Left cardiac atrium (tissue), 4 donors: ENCODE results near the gene TMPRSS9. TPM values are rescaled to one million over a fixed set of nuclear protein-coding genes. Genes with fewer than 3 reads are reported as not detected.
A peak's percentile ranks its signal among the peaks of the same experiment; 100 is the strongest.

ENCODE experiments used
- ATAC-seq, 2 donors: fragments of 200-7000 bp; cut with Tn5 transposase; one replicate each; pipeline ENCODE4 v1.9.1; 2020; ENCODE audit warnings: mild to moderate bottlenecking in 2 of 2, moderate library complexity in 2 of 2
- DNase-seq: peaks from one replicate; pipeline ENCODE4 v3.0.0-alpha.2; 2020
- intact Hi-C, 2 donors: fragments of 100-400 bp; cut with DNase I; formaldehyde crosslinking; loops; one replicate each; pipeline versions ENCODE4 v1.14.1 to v1.15.1; 2022 to 2023
- total RNA-seq, 2 donors: library from RNA; stranded (reverse); fragmentation: NEBNext Ultra II Directional; extraction: Animal tissue kit (Norgen Biotek cat#: 25700); gene quantifications; one replicate each; pipeline ENCODE4 v1.2.1, GENCODE V29; 2021
- donor health status: DM: no; HTN: yes; CAD: no.
- donor health status: DM: no; HTN: yes; CAD: no; lungs with severe emphysema.
- donor health status: DM: yes; HTN: yes; CAD: no.
- donor health status: Dilated cardiomyopathy.

Gene TMPRSS9
- total RNA-seq, 2 donors from 2014 or later = not detected

DNA sequence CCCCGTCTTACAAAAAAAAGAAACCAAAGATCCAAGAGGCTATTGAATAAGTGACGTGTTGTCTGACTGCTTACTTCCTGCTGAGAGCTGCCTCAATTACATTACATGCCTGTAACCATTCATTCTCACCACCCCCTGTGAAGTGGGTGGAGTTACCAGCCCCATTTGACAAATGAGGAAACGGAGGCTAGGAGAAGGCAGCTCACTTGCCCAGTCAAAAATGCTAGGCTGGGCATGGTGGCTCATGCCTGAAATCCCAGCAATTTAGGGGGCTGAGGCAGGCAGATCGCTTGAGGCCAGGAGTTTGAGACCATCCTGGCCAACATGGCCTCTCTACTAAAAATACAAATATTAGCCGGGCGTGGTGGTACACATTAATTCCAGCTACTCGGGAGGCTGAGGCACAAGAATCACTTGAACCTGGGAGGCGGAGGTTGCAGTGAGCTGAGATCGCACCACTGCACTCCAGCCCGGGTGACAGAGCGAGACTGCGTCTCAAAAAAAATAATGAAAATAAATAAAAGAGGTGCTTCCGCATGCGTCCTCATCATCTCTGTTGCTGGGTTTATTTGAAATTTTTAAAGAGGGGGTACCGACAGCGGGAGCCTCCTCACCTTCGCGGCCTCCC is 32.2 kb upstream of the TMPRSS9 start:
- ATAC-seq (peak; percentile 19 to 58), DNase-seq (no peak)
- intact Hi-C loops = no loop called here

- intact Hi-C loops = no loop called here
Observed at GRCh38 chr19:2328401-2329148, 31.5 kb upstream of the TMPRSS9 start, which contains the start of the genes LSM7 and SPPL2B. TSS of gene LSM7 (minus strand) at chr19:2328586. CDS start at chr19:2328566, 20 bp downstream. TSS of gene SPPL2B (plus strand) at chr19:2328684. CDS start at chr19:2328710, 26 bp downstream.

GRCh38 chr19:2329149-2329478 is 31.0 kb upstream of the TMPRSS9 start:
- intact Hi-C loops = no loop called here
- ATAC-seq (peak in 1 of 2 donors; percentile 10), DNase-seq (no peak)

More at GRCh38 chr19:2328401-2329148, 31.5 kb upstream of the TMPRSS9 start, which contains the start of the genes LSM7 and SPPL2B:
- peak; percentile 91 for DNase-seq
- ATAC-seq = peak; percentile 95 to 98

DNA sequence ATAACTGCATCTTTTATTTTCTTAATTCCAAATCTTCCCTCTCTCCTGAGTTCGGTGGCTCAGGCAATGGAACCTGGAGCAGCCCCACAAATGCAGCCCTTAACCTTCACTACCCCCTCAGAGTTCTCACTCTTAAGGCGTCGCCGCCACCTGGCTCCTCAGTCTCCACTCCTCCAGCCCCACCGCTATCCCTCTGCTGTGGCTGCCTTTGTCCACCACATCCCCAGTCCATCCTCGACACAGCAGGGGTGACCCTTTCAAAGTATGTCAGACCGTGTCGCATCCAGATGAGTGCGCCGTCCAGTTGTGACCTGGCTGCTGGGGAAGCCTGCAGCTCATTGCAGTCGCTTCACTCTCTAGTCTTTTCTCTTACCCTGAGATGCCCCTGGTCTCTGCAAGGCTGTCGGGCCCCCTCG is 30.6 kb upstream of the TMPRSS9 start:
- DNase-seq (no peak), ATAC-seq (no peak)
- intact Hi-C loops = no loop called here

- no peak for DNase-seq
- ATAC-seq = no peak
- intact Hi-C loops = no loop called here
Observed at GRCh38 chr19:2330255-2330631, 29.8 kb upstream of the TMPRSS9 start.

DNA sequence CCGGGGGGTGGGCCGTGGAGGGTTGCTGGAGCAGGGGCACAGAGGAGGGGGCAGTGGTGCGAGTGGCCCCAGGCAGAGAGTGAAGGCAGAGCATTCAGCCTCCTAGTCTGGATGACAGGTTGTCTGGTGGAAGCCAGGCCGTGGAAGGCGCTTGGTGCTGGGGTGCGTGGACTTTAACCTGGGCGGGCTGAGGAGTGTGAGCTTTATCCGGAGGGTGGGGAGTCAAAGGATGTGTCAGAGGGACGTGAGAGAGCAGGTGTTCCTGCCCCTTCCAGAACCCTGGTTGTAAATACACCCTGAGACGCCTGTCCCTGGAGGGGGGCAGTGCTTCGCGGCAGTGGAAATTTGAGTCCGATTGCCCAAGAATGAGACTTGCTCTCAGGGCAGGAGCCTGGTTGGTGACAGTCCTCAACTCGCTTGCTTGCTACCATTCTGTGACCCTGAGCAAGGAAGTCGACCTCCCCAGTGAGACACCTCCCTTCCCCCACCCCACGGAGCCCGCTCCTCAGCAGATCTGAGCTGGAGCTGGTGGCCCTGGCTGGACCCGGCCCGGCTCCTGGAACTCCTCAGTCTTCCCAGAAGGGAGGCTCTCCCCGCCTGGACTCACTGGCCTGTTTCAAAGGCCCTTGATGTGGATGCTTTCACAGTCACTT is 29.3 kb upstream of the TMPRSS9 start:
- intact Hi-C loops = no loop called here
- no peak for ATAC-seq
- no peak for DNase-seq

DNA sequence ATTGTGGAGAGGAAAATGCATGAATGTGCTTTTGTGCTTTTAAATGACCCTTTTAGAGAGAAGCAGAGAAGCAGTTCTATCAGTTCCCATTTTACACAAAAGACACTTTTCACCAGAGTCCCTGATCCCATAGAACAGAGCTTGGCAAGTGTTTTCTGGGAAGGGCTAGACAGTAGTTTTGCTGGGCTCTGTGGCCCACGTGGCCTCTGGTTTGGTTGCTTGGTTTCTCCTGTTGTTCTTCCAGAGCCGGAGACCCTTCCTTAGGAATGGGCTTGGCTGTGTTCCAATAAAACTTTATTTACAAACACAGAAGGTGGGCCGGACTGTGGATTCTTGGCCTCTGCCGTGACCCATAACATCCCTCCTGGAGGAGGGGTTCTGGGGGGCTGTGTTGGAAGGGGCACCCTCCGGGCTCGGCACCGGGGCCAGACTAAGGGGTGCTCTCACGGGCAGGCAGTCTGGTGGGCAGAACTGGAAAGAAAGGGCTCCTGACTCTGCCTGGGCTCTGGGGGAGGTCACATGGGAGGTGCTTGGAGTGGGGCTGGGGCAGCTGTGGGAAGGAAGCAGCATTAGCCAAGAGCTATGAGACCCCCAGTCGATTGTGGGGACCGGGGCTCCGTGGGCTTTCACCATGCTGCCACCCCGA is 28.3 kb upstream of the TMPRSS9 start:
- ATAC-seq = no peak
- intact Hi-C loops = no loop called here
- DNase-seq = no peak

DNA sequence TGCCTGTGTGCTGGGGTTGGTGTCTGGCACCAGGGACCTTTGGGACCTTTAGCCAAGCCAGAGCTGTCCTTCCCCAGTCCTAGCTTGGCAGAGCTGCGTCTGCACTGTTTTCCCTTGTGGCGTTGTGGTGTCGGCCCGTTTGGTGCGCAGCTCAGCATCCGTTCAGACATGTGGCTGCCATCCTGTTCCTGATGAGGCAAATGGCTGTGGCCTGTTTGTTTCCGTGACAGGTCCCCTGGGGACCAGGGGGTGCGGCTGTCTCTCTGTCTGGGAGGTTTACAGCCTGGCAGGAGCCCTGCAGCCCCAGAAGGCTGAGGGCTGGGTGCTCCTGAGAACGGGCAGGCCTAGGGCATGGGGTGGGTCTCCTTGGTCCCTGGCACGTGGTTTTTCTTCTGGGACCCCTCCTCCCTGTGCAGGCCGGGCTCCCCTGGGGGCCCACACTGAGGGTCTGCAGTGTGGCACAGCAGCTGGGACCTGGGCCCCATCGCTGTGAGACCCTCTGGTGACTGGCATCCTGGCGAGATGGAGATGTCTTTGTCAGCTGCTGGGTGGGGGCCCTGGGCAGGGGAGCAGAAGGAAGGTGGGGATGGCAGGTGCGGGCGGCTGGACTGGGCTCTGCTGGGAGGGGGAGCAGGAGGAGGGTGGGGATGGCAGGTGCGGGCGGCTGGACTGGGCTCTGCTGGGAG is 27.6 kb upstream of the TMPRSS9 start:
- intact Hi-C loops = no loop called here
- ATAC-seq (no peak), DNase-seq (no peak)

- ATAC-seq (no peak), DNase-seq (no peak)
- intact Hi-C loops = no loop called here
Observed at GRCh38 chr19:2333027-2333806, 26.8 kb upstream of the TMPRSS9 start.

DNA sequence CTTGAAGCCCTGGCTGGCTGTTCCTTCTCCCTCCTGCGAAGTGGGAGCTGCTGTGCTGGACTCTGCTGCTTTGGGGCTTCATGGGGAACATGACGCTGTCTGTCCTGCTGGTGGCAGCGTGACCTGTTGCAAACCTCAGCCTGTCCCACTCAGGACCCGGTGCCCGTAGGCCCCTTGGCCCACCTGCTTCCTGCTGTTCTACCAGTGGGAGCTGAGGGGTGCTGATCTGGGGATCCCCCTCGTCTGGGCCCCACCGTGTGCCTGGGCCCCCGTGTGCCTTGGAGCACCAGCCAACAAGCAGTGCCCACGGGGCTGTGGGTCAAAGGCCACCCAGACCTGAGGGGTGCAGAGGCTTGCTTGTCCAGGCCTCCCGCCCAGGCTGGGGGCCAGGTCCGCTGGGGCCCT is 26.3 kb upstream of the TMPRSS9 start:
- DNase-seq (no peak), ATAC-seq (no peak)
- intact Hi-C loops = no loop called here

- no peak for ATAC-seq
- intact Hi-C loops = no loop called here
Observed at GRCh38 chr19:2334426-2334825, 25.6 kb upstream of the TMPRSS9 start.

DNA sequence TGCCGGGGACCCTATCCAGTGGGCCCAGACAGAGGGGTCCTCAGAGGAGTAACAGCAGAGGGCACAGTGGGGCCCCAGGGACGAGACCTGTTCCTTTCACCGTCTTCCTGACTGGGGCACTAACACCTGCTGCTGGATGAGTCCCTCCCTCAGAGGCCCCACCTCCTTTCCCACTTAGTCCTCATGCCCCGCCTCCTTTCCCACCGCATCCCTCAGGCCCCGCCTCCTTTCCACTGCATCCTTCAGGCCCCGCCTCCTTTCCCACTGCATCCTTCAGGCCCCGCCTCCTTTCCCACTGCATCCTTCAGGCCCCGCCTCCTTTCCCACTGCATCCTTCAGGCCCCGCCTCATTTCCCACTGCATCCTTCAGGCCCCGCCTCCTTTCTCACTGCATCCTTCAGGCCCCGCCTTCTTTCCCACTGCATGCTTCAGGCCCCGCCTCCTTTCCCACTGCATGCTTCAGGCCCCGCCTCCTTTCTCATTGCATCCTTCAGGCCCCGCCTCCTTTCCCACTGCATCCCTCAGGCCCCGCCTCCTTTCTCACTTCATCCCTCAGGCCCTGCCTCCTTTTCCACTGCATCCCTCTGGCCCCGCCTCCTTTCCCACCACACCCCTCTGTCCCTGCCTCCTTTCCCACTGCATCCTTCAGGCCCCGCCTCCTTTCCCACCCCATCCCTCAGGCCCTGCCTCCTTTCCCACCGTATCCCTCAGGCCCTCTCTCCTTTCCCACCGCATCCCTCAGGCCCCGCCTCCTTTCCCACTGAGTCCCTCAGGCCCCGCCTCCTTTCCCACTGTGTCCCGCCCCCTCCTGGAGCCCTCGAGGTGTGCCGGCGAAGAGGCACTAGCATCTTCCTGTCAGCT is 24.8 kb upstream of the TMPRSS9 start:
- ATAC-seq = no peak
- intact Hi-C loops = no loop called here

More at GRCh38 chr19:2334426-2334825, 25.6 kb upstream of the TMPRSS9 start:
- no peak for DNase-seq

DNA sequence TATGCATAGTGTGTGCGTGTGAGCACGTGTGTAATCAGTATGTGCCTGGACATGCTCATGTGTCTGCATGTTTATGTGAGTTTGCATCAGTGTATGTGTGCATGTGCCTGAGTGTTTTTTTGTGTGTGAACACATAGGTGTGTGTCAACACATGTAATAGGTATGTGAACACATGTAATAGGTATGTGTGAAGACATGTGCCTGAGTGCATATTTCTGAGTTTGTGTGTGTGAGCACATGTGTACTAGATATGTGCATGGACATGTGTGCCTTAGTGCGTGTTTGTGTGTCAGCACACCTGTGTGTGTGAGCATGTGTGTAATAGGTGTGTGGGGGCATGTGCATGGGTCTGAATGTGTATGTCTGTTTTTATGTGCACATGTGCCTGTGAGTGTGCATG is 24.2 kb upstream of the TMPRSS9 start:
- ATAC-seq = no peak

More for the DNA sequence above, 24.8 kb upstream of the TMPRSS9 start:
- no peak for DNase-seq

DNA sequence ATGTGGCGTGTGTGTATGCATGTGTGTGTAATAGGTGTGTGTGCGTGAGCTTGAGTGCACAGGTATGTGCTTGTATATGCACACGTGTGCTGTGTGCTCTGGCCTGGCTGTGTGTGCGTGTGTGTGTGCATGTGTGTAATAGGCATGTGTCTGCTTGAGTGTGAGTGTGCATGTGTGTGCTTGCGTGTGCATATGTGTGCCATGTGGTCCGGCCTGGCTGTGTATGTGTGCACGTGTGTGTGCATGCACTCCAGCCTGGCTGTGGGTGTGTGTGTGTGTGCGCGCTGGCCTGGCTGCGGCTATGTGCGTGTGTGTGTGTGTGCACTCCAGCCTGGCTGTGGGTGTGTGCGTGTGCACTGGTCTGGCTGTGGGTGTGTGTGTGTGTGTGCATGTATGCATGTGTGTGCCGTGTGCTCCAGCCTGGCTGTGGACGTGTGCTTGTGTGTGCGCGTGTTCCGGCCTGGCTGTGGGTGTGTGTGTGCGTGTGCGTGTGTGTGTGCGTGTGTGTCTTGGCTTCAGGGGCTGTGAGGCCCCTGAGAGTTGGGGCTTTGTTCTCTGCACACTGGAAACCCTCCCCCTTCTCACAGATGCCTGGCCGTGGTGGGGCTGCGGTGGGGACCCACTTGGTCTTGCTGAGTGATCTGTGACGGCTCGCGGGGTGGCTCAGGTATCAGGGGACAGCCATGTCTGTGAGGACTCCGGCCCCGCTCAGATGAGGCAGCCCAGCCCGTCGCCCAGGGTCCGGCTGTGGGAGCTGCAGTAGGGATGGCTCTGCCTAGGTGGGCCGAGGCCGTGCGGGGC is 23.3 kb upstream of the TMPRSS9 start:
- DNase-seq (no peak), ATAC-seq (no peak)
- intact Hi-C loops = no loop called here

More for the DNA sequence above, 24.2 kb upstream of the TMPRSS9 start:
- DNase-seq = no peak
- intact Hi-C loops = no loop called here

GRCh38 chr19:2337329-2337707 is 22.7 kb upstream of the TMPRSS9 start:
- DNase-seq (no peak), ATAC-seq (peak; percentile 5 to 17)
- intact Hi-C loops = no loop called here

GRCh38 chr19:2338055-2338615 is 21.9 kb upstream of the TMPRSS9 start:
- intact Hi-C loops = no loop called here
- DNase-seq (no peak), ATAC-seq (no peak)
